WERI-Rb-1 (cell line): ENCODE results near the gene RYR2.

ENCODE experiments used
- DNase-seq: peaks from one replicate; pipeline ENCODE4 v3.0.0-alpha.2; 2020
- H3K27ac ChIP-seq: fragments of 250-450 bp; sonication (Bioruptor Pico); 2 replicates; pipeline ENCODE4 v1.5.1; 2020; ENCODE audit warnings: mild to moderate bottlenecking, moderate library complexity
- H3K27me3 ChIP-seq: fragments of 250-450 bp; sonication (Bioruptor Pico); 2 replicates; pipeline ENCODE4 v1.5.1; 2021; ENCODE audit warnings: mild to moderate bottlenecking, low read depth, moderate library complexity; ENCODE audit not compliant: insufficient read depth, severe bottlenecking
- H3K36me3 ChIP-seq: fragments of 250-450 bp; sonication (Bioruptor Pico); 2 replicates; pipeline ENCODE4 v1.5.1; 2020; ENCODE audit warnings: mild to moderate bottlenecking, moderate library complexity
- H3K4me3 ChIP-seq: 2 replicates; pipeline ENCODE4 v1.5.1; 2011; ENCODE audit warnings: low read depth, mild to moderate bottlenecking, control low read depth, low read length
- H3K9me3 ChIP-seq: fragments of 250-450 bp; sonication (Bioruptor Pico); 2 replicates; pipeline ENCODE4 v1.5.1; 2021; ENCODE audit warnings: mild to moderate bottlenecking, moderate library complexity; ENCODE audit not compliant: severe bottlenecking
- TF ChIP-seq, protein P1 (sequence below): IDR thresholded peaks from 2 replicates; pipeline ENCODE4 v1.5.1; 2011; ENCODE audit warnings: low read depth, mild to moderate bottlenecking, control low read depth, inconsistent platforms, low read length

The RYR2 gene

DNA sequence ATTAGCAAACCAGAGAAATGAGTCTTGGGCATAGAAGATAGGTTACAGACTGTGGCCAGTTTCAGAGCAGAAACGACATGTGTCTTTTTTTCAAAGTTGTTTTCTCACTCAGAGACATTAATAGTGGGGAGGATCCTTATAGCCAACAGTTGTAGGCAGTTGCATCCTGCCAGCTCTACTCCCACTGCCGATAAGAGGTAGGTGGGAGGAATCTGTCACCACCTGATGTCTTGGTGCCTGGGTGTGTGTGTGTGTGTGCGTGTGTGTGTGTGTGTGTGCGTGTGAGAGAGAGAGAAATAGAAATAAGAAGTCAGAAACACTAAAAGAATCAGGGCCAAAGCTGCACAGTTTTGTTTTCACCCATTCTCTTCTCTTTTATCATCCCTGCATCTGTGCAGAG lies 629.3 kb downstream of the RYR2 start:
- no peaks in the 10 kb centered on the region for H3K27me3 ChIP-seq
- TF ChIP-seq, protein P1, sequence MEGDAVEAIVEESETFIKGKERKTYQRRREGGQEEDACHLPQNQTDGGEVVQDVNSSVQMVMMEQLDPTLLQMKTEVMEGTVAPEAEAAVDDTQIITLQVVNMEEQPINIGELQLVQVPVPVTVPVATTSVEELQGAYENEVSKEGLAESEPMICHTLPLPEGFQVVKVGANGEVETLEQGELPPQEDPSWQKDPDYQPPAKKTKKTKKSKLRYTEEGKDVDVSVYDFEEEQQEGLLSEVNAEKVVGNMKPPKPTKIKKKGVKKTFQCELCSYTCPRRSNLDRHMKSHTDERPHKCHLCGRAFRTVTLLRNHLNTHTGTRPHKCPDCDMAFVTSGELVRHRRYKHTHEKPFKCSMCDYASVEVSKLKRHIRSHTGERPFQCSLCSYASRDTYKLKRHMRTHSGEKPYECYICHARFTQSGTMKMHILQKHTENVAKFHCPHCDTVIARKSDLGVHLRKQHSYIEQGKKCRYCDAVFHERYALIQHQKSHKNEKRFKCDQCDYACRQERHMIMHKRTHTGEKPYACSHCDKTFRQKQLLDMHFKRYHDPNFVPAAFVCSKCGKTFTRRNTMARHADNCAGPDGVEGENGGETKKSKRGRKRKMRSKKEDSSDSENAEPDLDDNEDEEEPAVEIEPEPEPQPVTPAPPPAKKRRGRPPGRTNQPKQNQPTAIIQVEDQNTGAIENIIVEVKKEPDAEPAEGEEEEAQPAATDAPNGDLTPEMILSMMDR = no peak
- H3K4me3 ChIP-seq = no peak overlapping the region
- H3K36me3 ChIP-seq = no peaks in the 10 kb centered on the region
- no peak for DNase-seq
- H3K27ac ChIP-seq = no peak overlapping the region
- no peaks in the 10 kb centered on the region for H3K9me3 ChIP-seq

DNA sequence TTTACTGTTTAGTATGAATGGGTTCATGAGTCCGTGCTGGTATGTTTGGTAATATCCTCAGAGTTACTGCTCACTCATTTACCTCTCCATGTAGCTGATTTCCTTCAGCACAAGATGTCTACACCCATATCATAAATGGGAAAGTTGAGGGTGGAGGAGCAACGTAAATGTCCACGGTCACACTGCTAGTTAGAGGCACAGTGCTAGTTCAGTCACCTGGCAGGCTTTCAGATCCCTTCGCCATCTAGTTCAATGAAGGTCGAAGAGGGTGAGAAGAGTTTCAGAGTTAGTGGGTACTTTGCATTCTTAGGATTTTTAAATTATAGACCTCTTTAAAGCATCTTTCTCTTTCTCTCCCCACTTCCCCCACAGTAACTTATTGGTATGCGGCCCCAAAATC lies 630.0 kb downstream of the RYR2 start:
- TF ChIP-seq, protein P1 = no peak
- no peak overlapping the region for H3K4me3 ChIP-seq
- no peaks in the 10 kb centered on the region for H3K36me3 ChIP-seq

DNA sequence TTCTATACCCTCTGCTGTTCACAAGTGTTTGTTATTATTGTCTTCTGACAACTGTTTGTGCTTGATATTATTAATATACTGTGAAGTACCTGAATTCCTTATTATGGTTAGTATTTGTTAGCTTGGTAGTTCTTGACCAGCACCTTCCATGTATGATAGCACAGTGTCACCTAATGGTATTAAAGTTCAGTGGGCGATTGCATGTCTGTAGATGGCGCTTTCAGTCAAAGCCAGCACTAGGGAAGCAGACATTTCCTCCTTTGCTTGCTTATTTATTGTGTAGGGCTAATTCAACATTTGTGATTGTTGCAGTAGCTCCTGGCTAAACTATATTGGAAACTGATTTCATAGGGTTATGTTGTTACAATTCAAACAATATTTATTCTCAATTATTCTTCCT lies 630.8 kb downstream of the RYR2 start:
- TF ChIP-seq, protein P1 = peak; percentile 75
- peak; percentile 45 for DNase-seq
- H3K4me3 ChIP-seq = no peak overlapping the region
- no peaks in the 10 kb centered on the region for H3K27me3 ChIP-seq
- H3K9me3 ChIP-seq = no peaks in the 10 kb centered on the region
- no peak overlapping the region for H3K27ac ChIP-seq
- no peaks in the 10 kb centered on the region for H3K36me3 ChIP-seq

More for the DNA sequence above, 630.0 kb downstream of the RYR2 start:
- H3K27ac ChIP-seq = no peak overlapping the region
- H3K27me3 ChIP-seq = no peaks in the 10 kb centered on the region
- H3K9me3 ChIP-seq = no peaks in the 10 kb centered on the region
- DNase-seq = no peak

DNA sequence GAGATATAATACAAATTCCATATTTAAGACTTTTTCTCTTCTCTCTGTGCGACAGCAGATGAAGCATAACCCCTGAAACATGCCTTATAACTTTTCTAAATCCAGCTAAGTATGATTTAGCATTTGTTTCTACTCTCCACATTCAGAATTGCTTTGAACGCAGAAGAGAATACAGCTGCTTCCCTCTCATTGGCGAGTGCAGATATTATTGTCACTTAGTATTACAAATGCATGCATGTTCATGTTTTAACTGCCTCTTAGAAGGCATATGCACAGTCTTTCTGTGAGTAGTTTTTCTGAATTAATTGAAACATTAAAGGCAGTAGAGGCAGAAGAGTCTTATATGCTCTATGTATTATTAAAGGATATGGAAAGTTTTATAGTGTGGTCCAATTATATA lies 631.6 kb downstream of the RYR2 start:
- Histone ChIP-seq H3K27ac (no peak overlapping the region), H3K27me3 (no peaks in the 10 kb centered on the region), H3K36me3 (no peaks in the 10 kb centered on the region), H3K4me3 (no peak overlapping the region), H3K9me3 (no peaks in the 10 kb centered on the region)
- DNase-seq = no peak
- TF ChIP-seq, protein P1 = no peak

DNA sequence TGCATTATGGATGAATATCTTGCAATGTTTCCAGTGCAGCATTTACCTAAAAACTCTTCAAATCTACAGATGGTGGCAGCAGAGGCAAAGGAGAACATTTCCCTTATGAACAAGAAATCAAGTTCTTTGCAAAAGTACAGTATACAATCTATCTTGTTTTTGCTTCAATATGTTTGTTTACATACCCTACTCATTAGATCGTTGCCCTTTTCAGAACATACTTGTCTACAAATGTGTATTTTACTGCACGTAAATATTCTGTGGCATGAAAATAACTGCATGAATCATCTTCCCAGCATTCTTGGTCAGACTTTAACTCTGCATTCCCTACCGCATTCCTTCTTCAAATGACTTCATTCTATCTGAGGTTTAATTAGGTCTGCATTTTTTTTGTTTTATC lies 636.0 kb downstream of the RYR2 start:
- no peaks in the 10 kb centered on the region for H3K9me3 ChIP-seq
- H3K27me3 ChIP-seq = no peaks in the 10 kb centered on the region
- no peak overlapping the region for H3K27ac ChIP-seq
- TF ChIP-seq, protein P1 = peak; percentile 37; the same call in 1 of the 2 replicates
- no peak overlapping the region for H3K4me3 ChIP-seq
- H3K36me3 ChIP-seq = no peaks in the 10 kb centered on the region
- no peak for DNase-seq

DNA sequence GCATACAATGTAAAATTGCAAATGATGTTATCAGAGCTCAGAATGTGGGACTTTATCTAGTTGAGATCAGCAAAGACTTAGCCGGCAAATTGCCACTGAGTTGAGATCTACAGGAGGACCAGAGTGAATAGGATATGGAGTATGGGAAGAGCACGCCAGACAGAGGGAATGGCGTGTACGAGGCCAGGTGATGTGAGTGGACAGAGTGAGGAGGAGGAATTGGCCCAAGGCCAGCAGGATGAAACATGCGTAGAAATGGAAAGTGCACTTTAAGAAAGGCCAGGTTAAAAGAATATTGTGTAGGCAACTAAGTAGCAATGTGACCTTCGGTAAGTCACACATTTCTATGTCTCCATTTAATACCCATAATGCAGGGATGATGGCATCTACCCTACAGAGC lies 637.7 kb downstream of the RYR2 start:
- Histone ChIP-seq H3K27ac (no peak overlapping the region), H3K4me3 (no peak overlapping the region), H3K27me3 (no peaks in the 10 kb centered on the region), H3K36me3 (no peaks in the 10 kb centered on the region), H3K9me3 (no peaks in the 10 kb centered on the region)
- TF ChIP-seq, protein P1 = no peak
- no peak for DNase-seq
